DOHH2 (cell line): ENCODE measurements around the gene SAG.

Experiments
- H3F3A ChIP-seq: fragments of 200-600 bp; sonication (generic), shearing (Covaris generic); 2 replicates; pipeline ENCODE4 v1.6.0; 2016; ENCODE audit warnings: antibody characterized with exemption, mild to moderate bottlenecking; ENCODE audit not compliant: control insufficient read depth, insufficient read depth
- H3K27ac ChIP-seq: fragments of 200-600 bp; sonication (generic); 2 replicates; pipeline ENCODE4 v1.5.1; 2014; ENCODE audit warnings: low read depth, mild to moderate bottlenecking, low read length, moderate library complexity
- H3K27me3 ChIP-seq: fragments of 200-600 bp; sonication (generic); 2 replicates; pipeline ENCODE4 v1.6.1; 2014; ENCODE audit warnings: mild to moderate bottlenecking, low read length, mixed read lengths; ENCODE audit not compliant: control insufficient read depth
- H3K36me3 ChIP-seq: fragments of 200-600 bp; sonication (generic); 2 replicates; pipeline ENCODE4 v1.6.1; 2014; ENCODE audit warnings: mild to moderate bottlenecking, low read length, moderate library complexity, mixed read lengths; ENCODE audit not compliant: control insufficient read depth
- H3K4me1 ChIP-seq: fragments of 200-600 bp; sonication (generic); 2 replicates; pipeline ENCODE4 v1.6.1; 2014; ENCODE audit warnings: mild to moderate bottlenecking, low read length, mixed read lengths; ENCODE audit not compliant: control insufficient read depth
- H3K4me2 ChIP-seq: fragments of 200-600 bp; sonication (generic); 2 replicates; pipeline ENCODE4 v1.6.0; 2014; ENCODE audit warnings: mild to moderate bottlenecking, low read length, moderate library complexity
- H3K4me3 ChIP-seq: fragments of 200-600 bp; sonication (generic); 2 replicates; pipeline ENCODE4 v1.5.1; 2014; ENCODE audit warnings: mild to moderate bottlenecking, low read length, mixed read lengths
- H3K79me2 ChIP-seq: fragments of 200-600 bp; sonication (generic); 2 replicates; pipeline ENCODE4 v1.6.1; 2014; ENCODE audit warnings: mild to moderate bottlenecking, low read length, mixed read lengths; ENCODE audit not compliant: control insufficient read depth
- H3K9me2 ChIP-seq: fragments of 200-600 bp; sonication (generic); replicated peaks from 2 replicates; pipeline ENCODE4 v1.6.1; 2014; ENCODE audit warnings: mild to moderate bottlenecking, low read length, mixed read lengths; ENCODE audit not compliant: control insufficient read depth
- H3K9me3 ChIP-seq: fragments of 200-600 bp; sonication (generic); 2 replicates; pipeline ENCODE4 v1.6.1; 2014; ENCODE audit warnings: antibody characterized with exemption, low read length, mixed read lengths; ENCODE audit not compliant: control insufficient read depth, insufficient read depth
- H4K20me1 ChIP-seq: fragments of 200-600 bp; sonication (generic); 2 replicates; pipeline ENCODE4 v1.6.0; 2014; ENCODE audit warnings: low read depth, mild to moderate bottlenecking, antibody characterized with exemption, low read length, moderate library complexity; ENCODE audit not compliant: control insufficient read depth, insufficient read depth
- EZH2phosphoT487 ChIP-seq: fragments of 200-600 bp; sonication (generic); IDR thresholded peaks from 2 replicates; pipeline ENCODE4 v1.6.1; 2017; ENCODE audit warnings: borderline replicate concordance, mild to moderate bottlenecking, antibody characterized with exemption, low read length, moderate library complexity, mixed read lengths
- TF ChIP-seq, protein P1 (sequence below): fragments of 200-600 bp; sonication (generic); IDR thresholded peaks from one replicate; pipeline ENCODE4 v1.5.1; 2014; ENCODE audit warnings: antibody characterized with exemption, mild to moderate bottlenecking, low read depth, low read length; ENCODE audit not compliant: poor library complexity, severe bottlenecking

Gene SAG

DNA sequence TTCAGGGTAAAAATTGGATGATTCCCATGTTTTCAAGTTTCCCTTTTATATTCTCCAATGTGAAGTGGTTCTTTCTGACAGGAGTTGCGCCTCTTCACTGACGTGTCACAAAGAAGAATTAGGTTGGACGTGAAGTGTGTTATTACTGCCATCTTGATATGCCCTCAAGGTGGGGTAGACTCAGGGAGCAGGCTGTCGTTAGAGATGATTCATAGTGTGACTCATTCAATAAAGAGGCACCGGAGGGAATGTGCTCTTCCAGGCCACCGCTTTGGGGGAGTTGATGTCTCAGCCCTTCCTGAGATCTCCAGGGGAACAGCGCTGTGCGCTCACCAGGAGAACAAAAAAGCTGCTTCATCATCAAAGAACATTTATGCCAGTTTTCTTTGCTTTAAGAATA is 43.1 kb downstream of the SAG start:
- H3K79me2 ChIP-seq: peaks cover 10% of the 10 kb centered on the region
- peaks cover 57% of the 10 kb centered on the region for H3K4me1 ChIP-seq
- H3K36me3 ChIP-seq: peaks cover 8% of the 10 kb centered on the region
- H4K20me1 ChIP-seq: peaks cover 9% of the 10 kb centered on the region; the same call in 1 of the 2 replicates
- no peak overlapping the region for H3K27ac ChIP-seq
- TF ChIP-seq EZH2phosphoT487: no peak
- TF ChIP-seq, protein P1, sequence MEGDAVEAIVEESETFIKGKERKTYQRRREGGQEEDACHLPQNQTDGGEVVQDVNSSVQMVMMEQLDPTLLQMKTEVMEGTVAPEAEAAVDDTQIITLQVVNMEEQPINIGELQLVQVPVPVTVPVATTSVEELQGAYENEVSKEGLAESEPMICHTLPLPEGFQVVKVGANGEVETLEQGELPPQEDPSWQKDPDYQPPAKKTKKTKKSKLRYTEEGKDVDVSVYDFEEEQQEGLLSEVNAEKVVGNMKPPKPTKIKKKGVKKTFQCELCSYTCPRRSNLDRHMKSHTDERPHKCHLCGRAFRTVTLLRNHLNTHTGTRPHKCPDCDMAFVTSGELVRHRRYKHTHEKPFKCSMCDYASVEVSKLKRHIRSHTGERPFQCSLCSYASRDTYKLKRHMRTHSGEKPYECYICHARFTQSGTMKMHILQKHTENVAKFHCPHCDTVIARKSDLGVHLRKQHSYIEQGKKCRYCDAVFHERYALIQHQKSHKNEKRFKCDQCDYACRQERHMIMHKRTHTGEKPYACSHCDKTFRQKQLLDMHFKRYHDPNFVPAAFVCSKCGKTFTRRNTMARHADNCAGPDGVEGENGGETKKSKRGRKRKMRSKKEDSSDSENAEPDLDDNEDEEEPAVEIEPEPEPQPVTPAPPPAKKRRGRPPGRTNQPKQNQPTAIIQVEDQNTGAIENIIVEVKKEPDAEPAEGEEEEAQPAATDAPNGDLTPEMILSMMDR: no peak
- no peaks in the 10 kb centered on the region for H3K9me2 ChIP-seq
- peaks cover 36% of the 10 kb centered on the region for H3K27me3 ChIP-seq
- H3K4me2 ChIP-seq: no peak overlapping the region
- no peak overlapping the region for H3K4me3 ChIP-seq
- H3K9me3 ChIP-seq: no peaks in the 10 kb centered on the region
- H3F3A ChIP-seq: peaks cover 7% of the 10 kb centered on the region

DNA sequence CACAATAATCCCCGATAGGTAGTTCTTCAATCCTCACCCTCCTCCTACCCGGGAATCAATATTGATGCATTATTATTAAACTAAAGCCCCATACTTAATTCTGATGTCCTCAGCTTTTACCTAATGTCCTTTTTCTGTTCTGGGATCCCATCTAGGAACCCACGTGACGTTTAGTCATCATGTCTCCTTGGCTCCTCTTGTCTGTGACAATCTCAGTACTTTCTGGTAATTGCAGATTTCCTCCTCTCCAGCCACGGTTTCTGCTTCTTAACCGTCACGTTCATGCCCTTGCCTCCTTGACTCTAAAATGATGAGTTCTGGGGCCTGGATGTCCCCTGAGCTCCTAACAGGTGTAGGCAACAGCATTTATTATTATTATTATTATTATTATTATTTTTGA is 43.8 kb downstream of the SAG start:
- Histone ChIP-seq H3K9me3 (no peaks in the 10 kb centered on the region), H3K4me1 (peaks cover 64% of the 10 kb centered on the region), H3K79me2 (peaks cover 17% of the 10 kb centered on the region), H3K4me2 (no peak overlapping the region), H4K20me1 (peaks cover 9% of the 10 kb centered on the region; the same call in 1 of the 2 replicates), H3K27ac (no peak overlapping the region), H3K27me3 (peaks cover 35% of the 10 kb centered on the region), H3K9me2 (no peaks in the 10 kb centered on the region), H3K36me3 (peaks cover 13% of the 10 kb centered on the region), H3K4me3 (no peak overlapping the region), H3F3A (peaks cover 8% of the 10 kb centered on the region)
- TF ChIP-seq EZH2phosphoT487: no peak

DNA sequence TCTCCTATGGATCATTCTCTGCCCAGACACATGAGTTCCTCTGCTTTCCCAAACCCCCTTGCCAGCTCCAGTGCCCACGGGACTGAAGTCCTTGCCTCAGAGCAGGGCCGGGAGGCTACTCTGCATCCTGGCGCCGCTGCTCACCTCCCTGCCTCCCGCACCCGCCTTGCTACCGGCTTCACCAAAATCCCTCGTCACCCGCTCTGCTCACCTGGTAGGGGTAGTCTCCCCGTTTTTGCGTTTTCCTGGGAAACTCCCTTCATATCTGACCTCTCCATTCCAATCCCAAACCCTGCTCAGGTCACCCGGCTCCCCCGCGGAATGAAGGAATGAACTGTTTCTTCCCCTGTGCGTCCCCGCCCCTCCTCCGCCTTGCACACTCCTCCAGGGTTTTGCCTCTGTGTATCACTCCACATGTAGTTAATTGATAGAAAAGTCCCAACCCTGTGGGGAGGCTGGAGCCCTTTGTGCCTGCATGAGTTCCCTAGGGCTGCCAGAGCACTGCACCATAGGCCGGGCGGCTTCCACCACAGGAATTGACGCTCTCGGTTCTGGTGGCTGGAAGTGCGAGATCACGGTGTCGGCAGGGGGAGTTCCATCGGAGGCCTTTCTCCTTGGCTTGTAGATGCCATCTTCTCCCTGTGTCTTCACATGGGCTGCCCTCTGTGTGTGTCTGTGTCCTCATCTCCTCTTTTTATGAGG is 44.7 kb downstream of the SAG start:
- H3K36me3 ChIP-seq: peaks cover 21% of the 10 kb centered on the region
- H3K9me3 ChIP-seq: no peaks in the 10 kb centered on the region
- no peak overlapping the region for H3K27ac ChIP-seq
- H3K79me2 ChIP-seq: peaks cover 25% of the 10 kb centered on the region
- TF ChIP-seq, protein P1: no peak
- TF ChIP-seq EZH2phosphoT487: no peak
- peaks cover 73% of the 10 kb centered on the region for H3K4me1 ChIP-seq
- peak overlapping the region; percentile 83; the same call in 1 of the 2 replicates for H3K4me2 ChIP-seq
- peaks cover 34% of the 10 kb centered on the region for H3K27me3 ChIP-seq
- peaks cover 10% of the 10 kb centered on the region for H3F3A ChIP-seq
- H3K9me2 ChIP-seq: no peaks in the 10 kb centered on the region
- H4K20me1 ChIP-seq: peaks cover 9% of the 10 kb centered on the region; the same call in 1 of the 2 replicates
- no peak overlapping the region for H3K4me3 ChIP-seq

DNA sequence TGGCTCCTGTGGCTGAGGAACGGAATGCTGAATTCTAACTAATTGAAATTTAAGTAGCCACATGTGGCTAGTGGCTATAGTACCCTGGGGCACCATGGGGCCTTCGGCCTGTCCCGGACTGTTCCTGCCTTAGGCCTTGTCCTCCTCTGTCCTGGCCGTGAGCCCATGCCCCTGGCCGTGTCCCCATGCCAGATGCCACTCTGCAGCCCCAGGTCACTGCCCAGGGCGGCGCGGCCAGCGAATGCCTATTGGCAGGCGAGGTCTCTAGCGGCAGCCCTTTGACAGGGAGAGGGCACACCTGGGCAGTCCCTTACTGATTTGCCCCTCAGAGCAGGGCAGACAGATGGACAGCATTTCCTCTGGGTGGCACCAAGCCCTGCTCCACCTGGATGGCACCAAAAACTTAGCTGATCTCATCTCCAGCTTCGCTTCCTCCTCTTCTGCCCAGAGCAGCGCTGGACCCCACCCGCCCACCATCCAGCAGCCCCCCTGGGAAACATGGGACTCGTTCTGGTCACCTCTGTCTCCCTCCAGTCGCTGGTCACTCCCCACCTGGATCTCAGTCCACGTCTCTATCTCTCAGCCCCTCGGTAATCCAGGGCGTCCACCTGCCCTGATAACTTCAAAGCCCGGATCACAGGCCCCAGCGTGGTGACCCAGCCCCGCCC is 45.6 kb downstream of the SAG start:
- H4K20me1 ChIP-seq: peaks cover 9% of the 10 kb centered on the region; the same call in 1 of the 2 replicates
- peak overlapping the region; percentile 83 for H3K4me2 ChIP-seq
- peak overlapping the region; percentile 78 for H3K4me3 ChIP-seq
- H3K4me1 ChIP-seq: peaks cover 81% of the 10 kb centered on the region
- H3F3A ChIP-seq: peaks cover 13% of the 10 kb centered on the region
- peaks cover 29% of the 10 kb centered on the region for H3K36me3 ChIP-seq
- H3K27me3 ChIP-seq: peaks cover 29% of the 10 kb centered on the region
- TF ChIP-seq EZH2phosphoT487: no peak
- TF ChIP-seq, protein P1: no peak
- H3K79me2 ChIP-seq: peaks cover 35% of the 10 kb centered on the region
- H3K9me3 ChIP-seq: no peaks in the 10 kb centered on the region
- H3K27ac ChIP-seq: peak overlapping the region; percentile 91
- H3K9me2 ChIP-seq: no peaks in the 10 kb centered on the region
